ENCODE results near the gene SOD3.

SOD3 gene

DNA sequence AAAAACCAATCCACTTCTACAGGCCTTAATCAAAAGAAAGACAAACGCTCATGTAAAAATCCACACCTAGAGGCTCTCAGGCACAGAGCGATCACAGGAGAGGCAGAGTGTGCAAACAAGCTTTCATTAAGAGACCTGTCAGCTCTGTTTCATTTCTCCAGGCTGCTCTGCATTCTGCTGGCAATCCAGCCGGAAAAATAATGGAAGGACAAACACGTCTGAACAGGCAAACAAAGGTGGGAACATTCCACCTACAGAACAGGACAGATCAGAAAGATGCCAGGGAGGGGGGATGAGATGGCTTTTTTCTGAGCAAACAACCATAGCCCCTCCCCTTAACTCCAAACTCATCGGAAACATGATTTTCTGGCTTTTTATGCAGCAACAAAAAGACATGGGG is 9.7 kb downstream of the SOD3 start:
- no peak for DNase-seq

DNA sequence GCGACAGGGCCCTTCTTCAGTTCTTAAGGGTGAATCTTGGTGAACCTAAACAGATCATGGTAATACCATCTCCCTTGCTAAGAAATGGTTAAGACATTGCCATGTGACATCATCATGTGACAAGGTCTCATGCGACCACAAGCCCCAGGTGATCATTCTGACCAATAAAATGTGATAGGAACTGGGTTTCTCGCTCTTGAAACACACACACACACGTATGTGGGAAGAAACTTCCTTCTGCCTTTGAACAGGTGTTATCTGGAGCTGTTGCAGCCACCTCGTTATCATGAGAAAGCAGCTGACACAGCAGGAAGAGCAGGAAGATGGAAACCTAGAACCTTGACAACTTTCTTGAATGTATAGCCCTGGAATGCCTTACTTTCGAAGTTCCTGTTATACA is 10.2 kb downstream of the SOD3 start:
- no peak for DNase-seq

DNA sequence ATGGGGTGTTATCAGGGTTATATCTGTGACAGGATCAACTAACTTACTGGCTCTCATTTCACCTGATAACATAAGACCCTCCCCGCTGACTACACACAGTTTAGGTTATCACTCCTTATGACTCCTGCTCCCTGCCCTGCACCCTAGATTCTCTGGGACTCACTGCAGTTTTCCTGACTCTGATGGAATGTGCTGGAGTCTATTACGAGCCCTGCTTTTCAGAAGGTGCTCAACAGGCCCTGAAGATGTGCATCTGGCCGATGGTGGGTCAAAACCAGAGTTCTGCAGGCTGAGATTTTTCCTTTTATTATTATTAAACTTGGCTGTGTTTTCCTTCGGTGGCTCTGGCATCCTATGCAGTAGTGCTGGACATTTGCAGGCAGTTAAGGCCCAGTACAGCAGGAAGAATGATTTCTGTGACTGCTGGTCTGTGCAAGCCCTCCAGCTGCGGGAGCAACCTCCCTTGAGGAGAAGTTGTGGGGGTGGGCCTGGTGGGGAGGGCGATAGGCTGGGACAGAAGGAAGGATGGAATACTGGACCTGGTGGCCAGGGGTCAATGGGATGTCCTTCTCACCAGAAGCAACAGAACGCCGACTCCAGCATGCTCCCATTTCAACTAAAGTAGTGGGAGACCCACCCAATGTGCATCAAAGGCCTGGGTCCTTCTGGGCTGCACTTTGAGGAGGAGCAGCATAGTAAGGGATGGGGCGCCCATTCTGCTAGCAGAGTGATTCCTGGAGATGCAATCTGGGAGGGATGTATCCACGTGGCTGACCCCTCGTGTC is 11.0 kb downstream of the SOD3 start:
- DNase-seq: no peak

DNA sequence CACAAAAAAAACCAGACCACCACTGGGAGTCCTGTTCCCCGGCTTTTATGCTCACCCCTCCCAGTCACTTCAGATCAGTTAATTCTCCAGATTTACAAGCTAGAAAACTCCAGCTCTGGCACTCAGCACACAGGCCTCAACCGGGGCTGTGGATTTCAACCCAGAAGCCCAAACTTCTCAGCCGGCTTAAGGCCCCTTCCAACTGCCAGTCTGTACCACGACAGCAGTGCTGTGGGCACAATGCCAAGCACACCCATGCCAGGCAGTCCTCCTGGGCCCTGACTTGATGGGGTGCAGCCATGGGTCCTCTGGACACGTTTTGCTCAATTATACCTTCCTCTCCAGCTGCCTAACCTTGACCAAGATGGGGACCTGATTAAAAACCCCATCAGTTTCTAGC is 12.2 kb downstream of the SOD3 start:
- no peak for DNase-seq

DNA sequence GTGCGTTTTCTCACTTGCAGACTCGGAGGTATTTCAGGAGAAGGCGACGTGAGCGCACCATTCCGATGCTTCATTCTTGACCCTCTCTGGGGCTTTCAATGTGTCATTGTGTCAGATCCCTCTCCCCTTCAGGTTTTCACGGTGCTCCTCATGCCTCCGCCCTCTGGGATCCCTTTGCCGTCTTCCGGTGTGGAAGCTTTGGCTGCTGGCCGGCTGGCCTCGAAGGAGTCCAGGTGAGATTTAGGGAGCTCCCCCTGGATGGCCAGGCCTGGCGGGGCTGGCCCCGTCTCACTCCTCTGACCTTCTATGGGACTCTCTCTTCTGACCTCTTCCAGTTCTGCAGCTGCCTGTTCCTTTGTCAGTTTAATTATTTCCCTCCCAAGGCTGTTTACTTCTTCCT is 12.9 kb downstream of the SOD3 start:
- DNase-seq: no peak

DNA sequence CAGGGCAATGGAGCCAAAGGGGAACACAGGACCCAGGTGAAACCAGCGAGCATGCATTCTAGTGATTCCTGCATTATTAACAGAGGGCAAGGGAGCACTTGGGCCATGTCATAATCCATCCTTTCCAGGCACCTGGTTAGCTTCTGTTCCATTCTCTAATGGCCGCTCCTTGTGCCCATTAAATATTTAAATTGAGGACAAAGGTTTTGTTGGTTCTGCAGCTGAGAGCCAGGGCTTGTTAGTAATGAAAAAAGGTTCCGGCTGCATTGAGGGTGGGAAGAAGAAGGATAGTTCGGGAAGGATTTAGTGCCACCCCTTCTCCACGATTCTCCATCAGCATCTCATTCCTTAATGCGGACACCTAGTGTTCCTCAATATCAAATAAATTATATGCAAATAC is 13.6 kb downstream of the SOD3 start:
- DNase-seq: no peak

DNA sequence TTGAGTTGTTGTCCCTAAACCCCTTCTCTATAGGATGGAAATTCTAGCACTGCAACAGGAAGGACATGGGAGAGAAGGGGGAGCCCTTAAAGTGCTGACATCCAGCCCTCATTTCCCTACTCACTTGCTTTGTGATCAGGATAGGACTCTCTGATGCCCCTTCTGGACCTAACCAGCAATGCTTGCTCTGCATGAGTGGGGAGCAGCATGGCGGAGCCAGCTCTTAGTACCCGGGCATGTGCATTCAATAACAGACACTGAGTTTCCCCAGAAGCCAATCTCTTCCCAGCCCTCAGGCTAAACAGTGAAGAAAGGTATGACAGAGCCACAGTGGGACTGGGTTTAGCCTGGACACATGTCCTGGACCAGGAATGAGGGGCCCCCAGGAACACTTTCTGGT is 14.0 kb downstream of the SOD3 start:
- DNase-seq: no peak

DNA sequence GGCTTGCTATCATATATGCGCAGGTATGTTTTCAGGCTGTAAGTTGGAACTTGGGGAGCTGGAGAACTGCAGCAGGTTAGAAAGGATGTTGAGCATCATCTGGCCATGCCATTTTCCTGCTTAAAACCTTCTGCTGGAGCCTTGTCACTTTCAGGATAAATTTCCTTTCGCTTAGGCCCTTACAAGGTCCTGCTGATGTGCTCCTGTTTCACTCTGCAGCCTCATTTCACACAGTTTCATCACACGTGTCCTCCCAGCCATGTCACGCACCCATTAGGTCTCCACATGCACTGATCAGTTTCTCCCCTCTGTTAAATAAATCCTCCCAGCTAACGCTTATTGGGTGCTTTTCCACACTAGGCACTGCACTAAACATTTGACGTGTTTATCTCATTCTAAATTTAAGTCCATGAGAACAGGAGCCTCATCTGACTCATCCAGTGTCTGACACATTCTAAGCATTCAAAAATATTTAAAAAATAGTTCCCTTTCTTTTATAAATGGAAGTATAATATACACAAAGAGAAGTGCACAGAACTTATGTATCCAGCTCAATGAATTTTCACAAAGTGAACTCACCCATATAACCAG is 14.5 kb downstream of the SOD3 start:
- DNase-seq: no peak

DNA sequence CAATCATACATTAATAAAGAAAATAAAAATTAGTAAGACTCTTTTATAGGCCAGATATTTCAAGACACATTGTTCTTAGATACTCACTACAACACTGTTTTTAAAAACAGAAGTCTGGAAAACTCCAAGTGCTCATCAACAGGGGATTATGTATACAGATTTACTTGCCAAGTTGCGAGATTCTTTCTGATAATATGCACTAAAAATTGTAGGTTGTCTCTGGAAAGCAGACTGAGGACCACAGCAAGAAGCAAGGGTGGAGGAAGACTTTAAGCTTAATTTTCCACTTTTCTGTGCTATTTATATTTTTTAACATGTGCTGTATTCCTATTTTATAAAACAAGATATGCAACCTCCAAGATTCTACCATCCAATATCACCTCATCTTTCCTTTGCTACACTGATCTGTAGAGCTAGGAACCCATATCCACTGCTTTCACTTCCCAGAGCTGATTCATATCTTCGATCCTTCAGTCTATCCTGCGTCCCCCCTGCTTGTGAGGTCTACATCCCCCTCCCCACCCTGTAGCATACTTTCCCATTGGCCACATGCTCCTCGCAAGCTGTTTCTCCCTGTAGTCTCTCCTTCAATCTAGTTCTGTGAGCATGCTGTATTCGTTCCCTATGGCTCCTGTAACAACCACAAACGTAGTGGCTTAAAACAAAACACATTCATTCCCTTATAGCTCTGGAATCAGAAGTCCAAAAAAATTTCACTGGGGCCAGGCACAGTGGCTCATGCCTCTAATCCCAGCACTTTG is 15.7 kb downstream of the SOD3 start:
- DNase-seq: no peak

DNA sequence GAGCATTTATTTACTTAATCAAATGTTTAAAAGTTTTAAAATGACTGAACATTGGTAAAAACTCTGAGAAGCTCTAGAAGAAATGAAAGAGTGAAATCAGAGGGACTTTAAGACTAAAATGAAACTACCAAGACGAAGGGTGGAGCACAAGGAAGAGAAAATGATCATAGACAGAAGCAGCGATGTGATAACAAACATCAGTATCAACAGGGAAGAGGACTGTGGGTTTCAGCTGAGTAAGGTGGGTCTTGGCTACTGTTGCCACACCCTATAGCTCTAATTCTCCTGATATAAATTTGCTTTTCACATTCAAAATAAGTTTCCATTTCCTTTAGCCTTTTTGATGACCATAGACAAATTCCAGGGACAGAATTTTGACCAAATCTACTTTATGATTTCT is 18.4 kb downstream of the SOD3 start:
- no peak for DNase-seq

DNA sequence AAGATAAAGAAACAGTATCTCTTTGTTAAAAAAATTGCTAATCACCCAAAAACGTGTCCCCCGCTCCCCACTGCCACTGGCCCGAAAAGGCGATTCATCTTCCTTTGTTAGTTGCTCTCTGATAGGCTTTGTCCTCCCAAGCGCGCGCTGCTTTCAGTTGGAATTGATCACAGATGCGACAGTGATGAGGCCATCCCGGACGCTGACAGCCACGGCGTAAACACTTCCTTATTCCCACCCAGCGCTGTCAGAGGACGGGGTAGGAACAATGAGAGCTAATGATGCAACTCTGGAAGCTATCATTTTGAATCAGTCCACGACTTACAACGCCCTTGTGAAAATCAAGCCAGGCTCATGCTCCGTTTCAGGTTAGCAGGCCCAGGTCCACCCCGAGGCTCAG is 21.4 kb downstream of the SOD3 start:
- no peak for DNase-seq

DNA sequence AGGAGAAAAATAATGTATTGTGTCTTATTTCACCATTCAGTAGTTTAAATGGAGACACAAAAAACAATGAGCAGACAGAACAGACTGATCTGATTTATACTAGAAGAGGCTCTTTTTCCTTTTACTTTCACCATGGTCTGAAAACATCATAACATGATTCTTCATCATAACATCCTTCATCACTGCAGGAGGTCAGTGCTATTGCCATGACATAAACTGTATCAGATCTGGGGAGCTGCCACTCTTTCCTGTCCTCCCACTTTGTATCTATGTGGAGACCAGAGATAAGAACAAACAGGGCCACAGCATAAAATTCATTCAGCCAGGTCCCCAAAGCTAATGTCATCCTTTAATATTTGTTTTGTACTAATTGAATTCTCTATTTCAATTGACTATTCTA is 25.2 kb downstream of the SOD3 start:
- DNase-seq: no peak

DNA sequence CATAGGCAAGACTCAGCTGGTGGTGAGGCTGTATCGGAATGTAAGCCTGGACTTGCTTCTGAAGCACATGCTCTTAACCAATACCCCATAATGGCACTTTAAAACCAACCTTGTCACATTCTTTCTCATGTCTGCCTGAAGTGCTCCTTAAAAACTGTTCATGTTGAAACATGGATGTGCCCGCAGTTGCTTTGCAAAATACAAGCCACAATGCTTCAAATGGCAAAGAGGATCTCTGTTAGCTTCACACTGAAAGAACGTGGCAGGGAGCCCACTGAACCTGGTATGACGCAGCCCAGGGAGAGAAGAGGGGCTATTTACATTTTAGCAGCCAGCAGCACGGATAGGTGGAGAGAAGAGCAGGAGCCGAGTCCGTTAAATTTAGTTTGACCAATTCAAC is 29.3 kb downstream of the SOD3 start:
- no peak for DNase-seq

DNA sequence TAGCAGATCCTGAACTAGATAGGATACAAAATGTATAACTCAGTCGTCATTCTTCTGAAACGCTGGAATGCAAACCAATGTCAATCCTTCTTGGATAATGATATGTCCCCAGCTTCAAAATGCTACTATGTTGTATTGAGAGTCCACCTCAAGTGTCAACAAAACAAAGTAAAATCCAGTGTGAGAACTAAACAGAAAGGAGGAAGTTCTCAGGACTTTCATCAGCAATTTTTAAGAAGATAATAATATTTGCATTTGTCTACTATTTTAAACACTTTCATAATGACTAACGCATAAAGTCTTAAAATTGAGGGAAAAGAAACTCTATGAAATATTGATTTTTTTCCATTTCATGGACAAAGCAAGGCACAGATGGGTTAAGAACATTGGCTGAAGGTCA is 36.3 kb downstream of the SOD3 start:
- DNase-seq: no peak

DNA sequence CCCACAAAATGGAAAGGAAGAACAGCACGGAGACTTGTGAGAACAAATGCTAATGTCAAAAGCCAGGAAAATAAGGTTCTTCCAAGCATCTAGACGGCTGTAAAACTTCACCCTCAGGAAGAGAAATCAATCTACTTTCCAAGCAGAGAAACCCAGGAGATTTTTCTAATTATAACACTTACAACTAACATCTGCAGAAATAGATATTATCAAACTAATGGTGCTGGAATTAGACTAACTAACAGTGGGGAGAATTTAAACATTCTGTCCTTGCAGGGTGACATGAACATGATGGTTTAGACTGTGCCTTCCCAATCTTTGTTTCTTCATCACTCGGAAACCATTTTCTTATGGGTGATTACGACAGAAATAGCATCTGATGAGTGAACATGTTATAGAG is 40.3 kb downstream of the SOD3 start:
- no peak for DNase-seq

DNA sequence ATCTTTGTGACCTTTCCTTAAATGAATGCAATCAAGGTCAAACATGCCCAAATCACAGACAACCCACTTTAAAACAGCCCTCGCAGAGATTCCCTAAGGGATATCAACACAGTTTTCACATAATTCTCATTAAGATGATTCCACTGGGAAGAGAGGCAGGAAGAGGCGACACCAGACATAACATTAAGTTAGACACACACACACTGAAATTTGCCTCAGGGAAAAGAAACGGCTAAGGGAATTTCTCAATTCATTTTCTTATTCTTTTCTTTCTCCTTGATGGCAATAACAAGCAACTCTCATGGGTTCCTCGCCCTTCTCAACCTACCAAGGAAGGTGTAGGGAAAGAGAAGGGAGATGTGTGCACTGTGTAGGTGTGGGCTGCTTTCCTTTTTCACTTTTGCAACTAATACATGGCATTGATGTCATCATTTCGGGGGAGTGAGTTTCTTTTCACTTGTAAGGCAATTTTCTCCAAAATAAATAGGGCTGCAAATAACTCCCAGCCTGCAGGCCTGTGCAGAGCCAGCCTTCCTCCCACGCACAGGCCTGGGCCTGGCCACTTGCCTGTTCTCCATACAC is 41.4 kb downstream of the SOD3 start:
- DNase-seq: no peak

DNA sequence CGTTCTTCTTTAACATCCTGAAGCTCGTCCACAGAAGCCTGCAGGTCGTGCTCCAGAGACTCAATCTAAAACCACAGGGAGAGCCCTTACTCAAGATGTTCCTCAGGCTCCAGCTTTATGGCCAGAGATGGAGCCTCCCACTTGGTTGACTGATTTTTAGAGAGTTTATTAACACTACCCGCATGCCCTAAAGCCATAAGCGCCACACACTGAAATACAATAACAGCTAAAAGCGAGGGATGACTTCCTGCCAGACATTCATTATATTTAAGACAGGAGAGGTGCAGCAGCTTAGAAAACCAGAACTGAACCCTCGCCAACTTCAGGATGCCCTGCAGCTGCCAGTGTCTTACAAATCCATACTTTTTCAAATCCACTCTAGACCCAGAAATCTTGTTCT is 42.0 kb downstream of the SOD3 start:
- DNase-seq: no peak

DNA sequence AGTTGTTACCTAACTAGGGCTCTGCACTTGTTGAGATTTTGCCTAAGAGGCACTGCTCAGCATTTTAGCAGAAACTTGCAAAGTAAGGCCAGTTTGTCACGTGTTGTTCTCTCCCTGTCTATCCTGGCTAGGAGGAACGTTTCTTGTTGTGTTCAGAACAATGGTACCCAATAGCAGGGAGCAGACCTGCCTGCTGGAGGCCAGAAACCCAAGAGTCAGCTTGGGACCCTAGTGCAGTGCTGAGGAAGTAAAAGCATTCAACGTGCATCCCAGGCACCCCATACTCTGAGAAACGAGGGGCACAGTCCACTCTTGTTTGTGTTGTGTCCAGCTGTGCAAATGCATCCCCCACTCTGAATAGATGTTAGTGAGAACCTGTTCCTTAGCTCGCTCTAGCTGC is 42.4 kb downstream of the SOD3 start:
- DNase-seq: no peak

DNA sequence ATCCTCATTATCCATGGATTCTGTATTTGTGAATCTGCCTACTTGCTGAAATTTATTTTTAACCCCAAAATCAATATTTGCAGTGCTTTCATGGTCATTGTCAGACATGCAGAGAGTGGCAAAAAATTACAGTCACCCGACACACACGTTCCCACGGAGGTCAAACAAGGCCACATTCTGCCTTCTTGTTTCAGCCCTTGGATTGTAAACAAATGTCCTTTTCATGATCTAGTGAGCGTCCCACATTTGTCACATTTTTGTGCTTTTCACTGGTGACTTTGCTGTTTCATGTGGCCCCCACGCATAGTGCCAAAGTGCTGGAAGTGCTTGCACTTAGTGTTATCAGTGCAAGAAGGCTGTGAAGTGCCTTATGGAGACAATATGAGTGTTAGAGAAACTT is 45.0 kb downstream of the SOD3 start:
- no peak for DNase-seq

DNA sequence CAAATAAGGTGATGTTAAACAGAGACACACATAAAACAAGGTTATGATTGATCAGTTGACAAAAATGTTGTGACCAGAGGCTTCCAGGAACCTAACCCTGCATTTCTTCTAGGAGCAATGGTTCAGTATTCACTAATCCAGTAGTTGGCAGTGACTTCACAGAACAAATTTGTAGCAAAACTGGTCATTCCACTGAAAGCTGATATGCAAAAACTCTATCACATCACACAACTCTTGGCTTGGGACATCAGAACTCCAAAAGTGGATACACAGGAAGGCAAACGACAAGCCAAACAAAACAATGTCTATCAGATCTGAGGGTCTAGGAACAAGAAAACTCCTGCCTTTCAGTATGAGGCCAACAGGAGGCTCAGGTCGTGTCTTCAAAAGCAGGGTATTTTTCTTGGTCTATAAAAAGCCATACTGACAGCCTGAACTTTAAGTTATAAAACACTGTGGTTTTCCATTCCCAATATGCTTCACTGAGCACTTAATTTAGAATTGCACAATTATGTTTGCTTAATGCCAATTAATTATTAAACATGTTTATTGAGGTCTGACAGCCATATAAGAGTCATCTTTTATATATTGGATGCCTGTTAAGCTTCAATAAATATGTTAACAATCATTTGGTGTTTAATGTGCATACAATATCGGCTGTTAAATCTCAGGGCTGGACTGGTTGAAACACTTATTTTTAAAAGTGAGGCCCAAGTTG is 45.6 kb downstream of the SOD3 start:
- no peak for DNase-seq

DNA sequence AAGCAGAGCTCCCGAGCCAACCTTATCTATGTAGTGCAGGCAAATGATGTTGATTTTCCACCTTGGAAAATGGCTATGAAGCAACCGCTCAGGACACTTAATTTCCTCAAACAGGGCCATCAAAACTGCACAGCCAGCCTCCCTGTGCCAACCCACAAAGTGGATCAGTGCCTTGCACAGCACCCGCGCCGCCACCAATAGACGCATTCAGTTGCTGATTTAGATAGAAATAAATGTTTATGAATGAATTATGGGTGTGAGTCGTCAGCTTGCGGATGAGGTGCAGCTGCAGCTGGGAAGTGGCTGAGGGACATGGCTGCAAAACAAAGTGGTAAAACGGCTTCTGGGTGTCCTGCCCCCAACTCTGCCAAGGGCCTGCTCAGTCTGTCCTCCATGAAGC is 47.0 kb downstream of the SOD3 start:
- no peak for DNase-seq

DNA sequence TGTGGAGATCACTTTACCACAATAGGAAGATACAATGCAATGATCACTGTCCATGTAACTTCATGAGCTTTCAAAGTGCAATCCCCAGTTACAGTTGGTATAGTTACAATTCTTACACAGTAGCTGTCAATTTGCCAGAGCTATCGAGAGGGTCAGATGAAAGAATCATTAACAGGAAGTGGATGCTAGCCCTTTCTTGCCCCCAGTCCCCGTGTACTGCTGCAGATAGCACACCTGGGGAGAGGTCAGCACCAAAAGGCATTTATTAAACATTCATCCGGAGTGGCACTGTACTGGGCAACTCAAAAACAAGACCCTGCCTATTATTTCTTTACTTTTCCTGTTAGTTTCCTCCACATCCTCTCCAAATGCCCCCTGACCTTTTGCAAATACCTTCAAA is 47.7 kb downstream of the SOD3 start:
- no peak for DNase-seq

DNA sequence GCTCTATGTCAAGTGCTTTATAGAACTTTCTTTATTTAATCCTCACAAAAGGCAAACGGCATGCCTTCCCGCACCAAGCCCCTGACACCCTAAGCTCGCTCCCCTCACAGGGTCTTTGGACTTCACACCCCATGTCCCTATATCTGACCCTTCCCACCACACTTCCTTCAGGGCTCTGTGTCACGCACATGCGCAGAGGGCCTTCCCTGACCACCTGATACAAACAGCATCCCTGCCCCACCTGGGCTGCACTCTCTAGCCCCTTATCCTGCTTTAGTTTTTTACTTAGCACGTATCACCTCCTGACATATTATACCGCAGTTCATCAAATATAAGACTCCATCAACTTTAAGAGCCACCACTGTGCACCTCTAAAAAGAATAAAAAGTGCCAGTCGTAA is 49.8 kb downstream of the SOD3 start:
- DNase-seq: no peak

Measured in T-helper 1 cell (primary cell).